Smooth muscle cell of the brain vasculature (primary cell): ENCODE results near the gene BLNK.
"Not testable (repeated sequence)": the region's sequence is repeated elsewhere in the genome, so short reads cannot be mapped to it uniquely, and the experiment has no call there.

ENCODE experiments used
- DNase-seq: peaks from one replicate; pipeline ENCODE4 v3.0.0-alpha.2; 2012; ENCODE audit warnings: low read depth, low spot score

Gene BLNK

DNA sequence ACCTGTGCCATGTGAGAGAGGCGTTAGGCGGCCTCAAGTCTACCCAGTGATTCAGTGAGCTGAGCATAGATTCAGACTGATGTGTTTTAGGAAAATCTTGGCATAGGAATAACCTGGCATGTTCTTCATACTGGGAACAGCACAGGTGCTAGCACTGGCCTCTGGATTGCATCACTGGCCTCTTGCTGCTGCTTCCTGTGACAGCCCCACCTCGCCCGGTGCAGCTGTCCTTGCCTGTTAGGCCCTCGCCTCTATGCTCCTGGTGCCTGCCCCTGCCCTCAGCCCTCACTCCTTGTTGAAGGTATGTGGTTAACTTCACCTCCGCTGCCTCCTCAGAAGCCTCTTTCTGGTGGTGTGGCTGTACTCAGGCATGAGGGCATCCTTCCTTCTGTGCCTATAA lies 46.2 kb downstream of the BLNK start:
- DNase-seq = no peak

DNA sequence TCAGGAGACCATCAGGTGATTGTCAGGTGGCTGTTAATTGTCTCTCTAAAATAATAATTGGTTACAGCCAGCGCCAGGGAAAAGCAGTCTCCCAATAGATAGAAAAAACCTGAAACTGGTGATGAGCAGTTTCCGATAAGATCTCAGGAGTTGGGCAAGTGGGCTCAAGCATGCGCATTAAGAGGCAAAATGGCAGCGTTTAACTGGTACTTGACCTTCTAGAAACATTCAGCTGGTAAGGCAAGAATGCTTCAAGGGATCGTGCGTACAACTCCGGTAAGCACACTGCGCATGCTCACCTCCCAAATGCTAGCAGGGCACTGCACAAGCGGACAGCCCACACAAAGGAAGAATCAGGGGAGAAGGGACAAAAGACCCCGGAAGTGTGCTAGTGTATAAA lies 48.5 kb downstream of the BLNK start:
- no peak for DNase-seq

DNA sequence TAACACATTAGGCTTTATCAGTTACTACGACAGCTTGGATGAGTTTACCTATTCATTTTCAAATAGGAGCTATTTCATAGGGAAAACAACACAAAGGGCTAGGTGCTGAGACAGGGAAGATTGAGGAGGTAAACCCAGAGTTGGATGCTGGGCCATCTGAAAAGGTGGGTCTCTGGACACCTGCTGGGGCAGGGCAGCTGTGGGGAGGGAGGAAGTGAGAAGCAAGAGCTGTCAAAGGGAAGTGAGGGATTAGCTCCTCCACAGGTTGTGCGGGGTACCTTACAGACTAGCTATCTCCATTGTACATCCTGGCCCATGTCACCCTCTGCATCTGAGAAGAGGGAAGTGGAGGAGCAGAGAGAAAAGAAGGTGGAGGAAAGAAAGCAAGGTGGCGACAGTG lies 48.9 kb downstream of the BLNK start:
- DNase-seq = no peak

DNA sequence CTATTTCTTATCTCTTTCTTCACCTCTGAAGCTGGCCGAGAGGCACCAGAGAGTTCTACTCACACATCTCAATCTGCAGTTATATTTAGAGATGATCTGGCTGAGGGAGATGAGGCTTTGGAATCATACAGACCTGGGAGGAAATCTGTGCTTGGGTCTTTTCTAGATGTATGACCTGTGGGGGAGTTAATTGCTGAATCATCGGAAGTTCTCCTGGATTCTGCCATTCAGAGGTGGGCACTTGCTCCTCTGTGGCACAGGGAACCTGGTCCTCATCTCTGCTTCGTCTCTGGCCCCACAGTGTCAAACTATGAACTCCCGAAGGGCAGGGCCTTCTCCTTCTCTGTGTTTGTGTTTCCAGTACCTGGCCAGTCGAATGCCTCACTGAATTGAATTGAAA lies 52.5 kb downstream of the BLNK start:
- no peak for DNase-seq

DNA sequence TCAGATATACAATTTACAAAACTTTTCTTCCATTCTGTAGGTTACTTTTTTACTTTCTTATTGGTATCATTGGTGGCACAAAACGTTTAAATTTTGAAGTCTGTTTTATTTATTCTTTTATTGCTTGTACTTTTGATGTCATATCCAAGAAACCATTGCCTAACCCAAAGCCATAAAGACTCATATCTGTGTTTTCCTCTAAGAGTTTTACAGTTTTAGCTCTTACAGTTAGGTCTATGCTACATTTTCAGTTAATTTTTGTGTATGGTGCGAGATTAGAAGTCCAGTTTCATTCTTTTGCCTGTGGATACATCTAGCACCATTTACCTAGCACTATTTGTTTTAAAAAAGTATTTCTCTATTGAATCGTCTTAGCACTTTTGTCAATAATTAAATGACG lies 53.7 kb downstream of the BLNK start:
- DNase-seq = no peak

DNA sequence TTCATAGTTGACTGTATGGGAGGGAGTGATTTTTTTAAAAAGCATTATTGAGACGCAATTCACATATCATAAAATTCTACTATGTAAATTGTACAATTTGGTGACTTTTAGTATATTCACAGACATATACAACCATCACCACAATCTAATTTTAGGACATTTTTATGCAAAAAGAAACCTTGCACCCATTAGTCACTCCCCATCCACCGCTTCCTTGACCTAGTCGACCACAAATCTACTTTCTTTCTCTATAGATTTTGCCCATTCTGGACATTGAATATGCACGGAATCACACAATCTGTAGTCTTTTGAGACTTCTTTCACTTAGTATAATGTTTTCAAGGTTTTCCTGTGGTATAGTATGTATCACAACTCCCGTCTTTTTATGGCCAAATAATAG lies 54.6 kb downstream of the BLNK start:
- no peak for DNase-seq

DNA sequence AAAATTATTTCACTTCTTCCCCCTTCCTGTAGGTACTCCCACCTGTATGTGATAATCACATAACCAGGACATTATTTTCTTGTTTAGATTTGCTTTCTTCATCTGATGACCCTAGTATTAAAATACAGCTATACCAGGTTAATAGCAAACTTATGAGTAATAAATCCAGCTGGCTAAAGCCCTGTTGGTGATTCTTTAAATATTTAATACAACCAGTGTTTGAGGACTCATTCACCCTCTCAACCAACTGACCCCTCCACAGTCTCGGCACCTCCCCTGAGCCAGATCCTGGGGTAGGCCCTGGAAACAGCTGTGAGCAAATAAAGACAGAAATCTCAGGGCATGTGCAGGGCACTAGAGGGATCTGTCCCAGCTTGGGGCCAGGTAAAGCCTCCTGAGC lies 58.5 kb downstream of the BLNK start:
- no peak for DNase-seq

DNA sequence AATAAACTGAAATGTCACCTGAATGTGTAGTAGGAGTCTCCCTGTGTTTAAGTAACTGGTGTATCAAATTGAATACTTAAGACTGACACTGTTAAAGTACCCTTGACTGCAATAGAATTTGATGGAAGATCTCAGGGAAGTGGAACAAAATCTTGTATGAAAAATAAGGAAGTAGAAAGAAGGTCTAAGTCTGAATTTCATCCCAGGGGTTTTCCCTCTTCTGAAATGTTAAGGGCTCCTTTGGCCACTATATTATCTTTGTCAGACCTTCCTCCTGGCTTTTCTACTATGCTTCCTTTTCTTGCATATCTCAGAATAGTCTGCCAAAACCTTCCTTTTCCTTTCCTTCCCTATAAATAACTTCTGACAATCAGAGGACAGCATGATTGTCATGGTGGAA lies 59.6 kb downstream of the BLNK start:
- no peak for DNase-seq

DNA sequence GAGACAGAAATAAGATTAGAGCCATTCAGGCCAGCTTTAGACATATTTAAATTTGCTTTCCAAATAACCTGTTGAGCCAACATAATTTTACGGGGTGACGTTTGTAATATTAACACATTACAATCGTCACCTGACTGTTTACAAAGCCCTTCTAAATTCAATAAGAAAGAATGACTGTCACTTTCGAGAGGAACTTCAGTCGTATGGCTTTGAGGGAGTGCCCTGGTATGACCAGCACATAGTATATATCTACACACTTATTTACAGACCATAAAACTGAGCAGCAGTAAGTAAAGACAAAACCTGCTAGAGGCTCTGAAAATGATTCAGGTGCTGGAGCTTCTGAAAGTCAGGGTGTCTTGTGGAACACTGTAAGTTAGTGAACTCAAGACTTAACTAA lies 62.4 kb downstream of the BLNK start:
- DNase-seq = no peak

DNA sequence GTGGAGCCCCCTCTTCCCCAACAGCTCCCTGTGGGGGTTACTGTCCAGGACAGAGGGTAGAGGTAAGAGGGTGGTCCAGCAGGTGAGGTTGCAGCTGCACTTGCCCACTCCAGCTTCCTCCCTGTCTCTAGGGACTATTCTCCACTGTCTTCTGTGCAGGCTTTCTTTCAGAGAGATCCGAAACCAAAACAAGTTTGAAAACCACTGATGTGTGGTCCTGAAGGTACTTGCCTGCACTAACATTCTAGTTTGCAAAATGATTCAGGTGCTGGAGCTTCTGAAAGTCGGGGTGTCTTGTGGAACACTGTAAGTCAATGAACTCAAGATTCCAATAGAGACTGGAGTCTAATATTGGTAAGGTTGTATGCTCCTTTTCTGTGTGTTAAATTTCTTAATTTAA lies 63.1 kb downstream of the BLNK start:
- DNase-seq = no peak

DNA sequence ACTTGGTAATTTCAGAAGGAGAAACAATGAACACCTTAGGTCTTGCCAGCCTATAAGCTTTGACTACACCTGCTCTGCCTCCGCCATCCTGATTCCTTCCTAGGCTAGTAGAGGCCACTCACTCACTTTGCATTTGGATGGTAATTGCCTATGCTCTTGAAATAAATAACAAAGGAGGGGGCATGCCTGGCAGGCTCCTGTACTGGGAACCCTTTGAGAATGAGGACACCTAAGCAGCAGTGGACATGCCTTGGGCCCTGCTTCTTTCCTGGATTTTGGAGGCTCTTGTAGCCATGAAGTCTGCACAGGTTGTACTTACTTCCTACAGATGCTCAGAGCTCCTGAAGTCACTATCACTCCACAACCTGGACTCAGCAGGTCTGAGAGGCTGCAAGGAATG lies 65.8 kb downstream of the BLNK start:
- no peak for DNase-seq

DNA sequence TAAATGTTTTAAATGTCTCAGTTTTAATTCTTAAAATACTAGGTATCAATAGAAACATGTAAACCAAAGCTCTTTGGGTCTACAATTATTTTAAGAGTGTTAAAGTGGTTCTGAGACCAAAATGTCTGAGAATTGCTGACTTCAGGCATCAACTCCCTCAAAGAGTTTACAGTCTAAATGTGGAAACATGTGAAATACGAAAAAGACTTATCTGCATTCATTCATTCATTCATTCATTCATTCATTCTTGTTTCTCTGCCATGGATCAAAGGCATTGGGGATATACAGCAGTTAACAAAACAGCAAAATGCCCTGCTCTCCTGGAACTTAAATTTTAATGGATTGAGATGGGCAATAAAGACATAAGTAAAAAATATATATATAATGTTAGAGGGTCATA lies 69.8 kb downstream of the BLNK start:
- DNase-seq = no peak

DNA sequence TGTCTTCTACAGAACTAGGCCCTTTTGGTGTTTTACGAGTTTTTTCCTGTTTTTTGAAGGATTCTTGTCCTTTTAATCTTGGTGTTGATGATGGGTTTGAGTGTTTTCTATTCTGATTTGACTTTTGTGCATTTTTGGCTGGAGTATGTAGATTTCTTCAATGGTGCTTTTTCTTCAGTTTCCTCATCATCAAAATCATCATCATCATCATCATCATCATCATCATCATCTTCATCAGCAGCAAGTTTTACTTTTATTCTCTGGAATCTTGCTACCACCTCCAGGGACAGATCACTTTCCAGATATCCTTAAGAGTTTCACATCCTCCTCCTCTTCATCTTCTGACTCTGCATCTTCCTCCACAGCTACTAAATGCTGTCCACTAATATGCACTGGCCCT lies 81.9 kb downstream of the BLNK start:
- DNase-seq = not testable (repeated sequence)

DNA sequence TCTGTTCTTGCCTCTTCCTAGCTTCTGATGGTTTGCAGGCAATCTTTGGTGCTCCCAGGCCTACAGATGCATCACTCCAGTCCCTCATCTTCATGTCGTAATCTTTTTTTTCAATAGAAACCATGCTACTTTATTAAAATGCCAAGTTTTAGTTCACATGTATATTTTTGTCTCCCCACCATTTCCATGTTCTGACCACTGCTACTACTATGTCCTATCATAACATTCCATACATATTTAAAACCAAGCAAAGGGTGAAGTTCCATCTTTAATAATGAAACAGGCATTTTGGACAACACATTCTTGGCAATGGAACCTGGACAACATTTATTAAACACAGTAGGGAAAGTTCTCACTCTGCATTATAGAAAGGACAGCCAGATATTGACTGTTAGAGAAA lies 82.5 kb downstream of the BLNK start:
- DNase-seq = no peak

DNA sequence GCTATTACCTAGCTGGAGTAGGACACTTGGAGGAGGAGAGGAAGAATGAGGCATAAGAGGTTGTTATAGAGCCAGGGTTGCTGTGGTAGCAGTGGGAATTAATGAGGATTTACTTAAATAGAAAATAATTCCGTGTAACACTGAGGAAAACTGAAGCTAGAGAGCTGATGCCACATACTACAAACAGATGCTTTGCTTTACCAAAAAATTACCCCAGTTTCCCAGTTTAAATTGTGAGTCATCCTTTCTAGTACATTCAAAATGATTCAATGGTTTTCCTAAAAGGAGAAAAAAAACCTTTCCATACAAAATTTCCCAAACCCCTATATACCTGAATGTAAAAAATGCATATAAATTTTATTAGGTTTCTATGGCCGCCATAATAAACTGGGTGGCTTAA lies 82.9 kb downstream of the BLNK start:
- no peak for DNase-seq

DNA sequence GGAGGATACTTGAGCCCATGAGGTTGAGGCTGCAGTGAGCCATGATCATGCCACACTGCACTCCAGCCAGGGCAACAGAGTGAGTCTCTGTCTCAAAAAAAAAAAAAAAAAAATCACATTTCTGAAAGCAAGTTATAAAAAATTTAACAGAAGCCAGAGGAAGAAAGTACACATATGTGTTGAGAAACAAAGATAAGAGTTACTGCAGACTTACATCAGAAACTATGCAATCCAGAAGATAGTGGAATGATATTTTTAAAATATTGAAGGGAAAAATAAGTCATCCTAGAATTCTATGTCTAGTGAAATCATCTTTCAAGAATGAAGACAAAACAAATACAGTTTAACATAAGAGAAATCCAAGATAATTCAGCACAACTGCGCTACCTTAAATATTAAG lies 94.4 kb downstream of the BLNK start:
- DNase-seq = no peak

DNA sequence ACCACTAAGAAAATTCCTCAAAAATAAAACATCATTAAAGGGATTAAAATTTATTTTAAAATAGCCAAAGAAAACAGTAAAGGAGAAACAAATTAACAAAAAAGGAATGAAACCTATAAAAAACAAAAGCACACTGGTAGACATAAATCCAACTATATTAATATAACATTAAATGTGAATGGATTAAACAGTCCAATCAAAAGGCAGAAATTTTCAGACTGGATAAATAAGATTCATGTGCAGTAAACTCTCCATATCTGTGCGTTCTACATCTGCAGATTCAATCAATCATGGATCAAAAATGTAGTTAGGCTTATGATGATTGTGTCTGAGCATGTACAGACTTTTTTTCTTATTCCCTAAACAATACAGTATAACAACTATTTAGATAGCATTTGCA lies 98.7 kb downstream of the BLNK start:
- no peak for DNase-seq

DNA sequence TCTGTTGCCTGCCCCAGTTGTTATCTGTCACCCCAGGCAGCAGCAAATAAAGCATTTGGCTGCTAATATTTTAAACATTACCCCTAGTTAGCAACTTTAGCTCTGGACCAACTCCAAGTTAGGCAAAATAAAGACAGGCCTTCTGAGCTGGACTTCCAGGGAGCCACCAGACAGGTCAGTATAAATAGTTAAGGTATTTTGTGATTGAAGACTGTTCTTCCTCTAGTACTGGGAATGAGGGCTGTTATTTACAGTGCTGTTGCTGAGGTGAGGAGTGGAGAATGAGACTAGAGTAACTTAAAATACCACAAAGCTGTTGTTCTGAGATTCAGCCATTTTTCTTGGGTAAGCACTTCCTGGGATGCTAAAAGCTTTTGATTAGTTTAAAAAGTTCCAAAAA lies 101.1 kb downstream of the BLNK start:
- DNase-seq = no peak

DNA sequence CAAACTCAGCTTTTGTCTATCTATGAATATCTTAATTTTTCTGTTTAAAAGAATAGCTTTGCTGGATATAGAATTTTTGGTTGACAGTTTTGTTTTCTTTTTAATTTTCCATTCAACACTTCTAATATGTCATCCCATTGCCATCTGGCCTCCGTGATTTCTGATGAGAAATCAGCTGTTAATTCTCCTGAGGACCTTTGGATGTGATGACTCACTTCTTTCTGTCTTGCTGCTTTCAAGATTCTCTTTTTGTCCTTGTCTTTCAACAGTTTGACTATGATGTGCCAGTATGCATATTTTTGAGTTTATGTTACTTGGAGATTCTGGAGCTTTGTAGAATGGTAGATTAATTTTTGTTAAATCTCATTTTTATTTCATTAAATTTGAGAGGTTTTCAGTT lies 102.8 kb downstream of the BLNK start:
- DNase-seq = no peak

DNA sequence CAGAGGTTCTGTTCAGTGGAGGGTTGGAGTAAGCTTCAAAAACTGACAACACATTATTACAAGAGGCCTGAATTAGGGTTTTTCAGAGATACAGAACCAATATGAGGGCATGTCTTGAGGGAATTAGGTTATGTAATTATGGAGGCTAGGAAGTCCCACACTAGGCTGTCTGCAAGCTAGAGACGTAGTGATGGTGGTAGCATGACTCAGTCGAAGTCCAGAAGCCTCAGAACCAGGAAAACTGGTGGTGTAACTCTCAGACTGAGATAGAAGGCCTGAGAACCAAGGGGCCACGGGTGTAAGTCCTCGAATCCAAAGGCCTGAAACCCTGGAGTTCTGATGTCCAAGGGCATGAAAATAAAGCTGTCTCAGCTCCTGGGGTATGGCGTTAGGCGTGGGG lies 105.6 kb downstream of the BLNK start:
- no peak for DNase-seq

DNA sequence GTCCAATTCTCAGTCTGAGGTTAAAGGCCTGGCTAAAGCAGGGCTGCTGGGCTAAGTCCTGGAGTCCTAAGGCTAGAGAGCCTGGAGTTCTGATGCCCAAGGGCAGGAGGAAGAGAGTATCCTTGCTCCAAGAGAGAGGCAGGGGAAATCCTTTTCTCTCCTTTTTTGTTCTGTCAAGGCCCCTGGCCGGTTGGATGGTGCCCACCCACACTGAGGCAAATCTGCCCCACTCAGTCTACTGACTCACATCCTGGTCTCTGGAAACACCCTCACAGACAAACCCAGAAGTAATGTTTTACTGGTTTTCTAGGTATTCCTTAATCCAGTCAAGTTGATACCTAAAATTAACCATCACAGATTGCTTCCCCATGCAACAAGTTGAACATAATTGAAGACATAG lies 118.3 kb downstream of the BLNK start:
- no peak for DNase-seq

DNA sequence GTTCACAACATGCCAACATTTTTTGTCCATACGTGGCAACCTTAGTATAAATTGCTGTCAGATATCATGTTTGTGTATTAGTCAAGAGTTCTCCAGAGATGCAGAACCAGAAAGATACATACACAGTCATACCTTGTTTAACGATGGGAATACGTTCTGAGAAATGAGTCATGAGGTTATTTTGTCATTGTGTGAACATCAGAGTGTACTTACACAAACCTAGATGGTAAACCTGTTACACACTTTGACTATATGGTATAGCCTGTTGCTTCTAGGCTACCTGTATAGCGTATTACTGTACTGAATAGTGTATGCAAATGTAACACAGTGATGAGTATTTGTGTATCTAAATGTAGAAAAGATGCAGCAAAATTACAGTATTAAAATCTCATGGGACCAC lies 118.9 kb downstream of the BLNK start:
- no peak for DNase-seq
